Activated CD8-positive, alpha-beta memory T cell treated with anti-CD3 and anti-CD28 coated beads for 24 hours (primary cell): ENCODE data around the gene FBN1.

ENCODE experiments used
- DNase-seq: peaks from one replicate; pipeline ENCODE4 v3.0.0-alpha.2; 2020

FBN1 gene

GRCh38 chr15:48501208-48501607 is 144.3 kb downstream of the FBN1 start:
- DNase-seq = no peak

- no peak for DNase-seq
Observed at GRCh38 chr15:48500595-48500994, 144.9 kb downstream of the FBN1 start.

GRCh38 chr15:48499978-48500377 is 145.5 kb downstream of the FBN1 start:
- no peak for DNase-seq

- DNase-seq = no peak
Observed at GRCh38 chr15:48498828-48499227, 146.7 kb downstream of the FBN1 start.

- DNase-seq = no peak
Observed at GRCh38 chr15:48494631-48495030, 150.9 kb downstream of the FBN1 start.

GRCh38 chr15:48493763-48494225 is 151.7 kb downstream of the FBN1 start:
- DNase-seq = no peak

GRCh38 chr15:48493084-48493762 is 152.3 kb downstream of the FBN1 start:
- no peak for DNase-seq

GRCh38 chr15:48486228-48486627 is 159.3 kb downstream of the FBN1 start:
- no peak for DNase-seq

- no peak for DNase-seq
Observed at GRCh38 chr15:48481802-48482201, 163.7 kb downstream of the FBN1 start.

- no peak for DNase-seq
Observed at GRCh38 chr15:48479751-48480150, 165.8 kb downstream of the FBN1 start.

GRCh38 chr15:48478581-48478980 is 166.9 kb downstream of the FBN1 start:
- no peak for DNase-seq

- DNase-seq = no peak
Observed at GRCh38 chr15:48477795-48478360, 167.6 kb downstream of the FBN1 start.

- no peak for DNase-seq
Observed at GRCh38 chr15:48475600-48476395, 169.7 kb downstream of the FBN1 start.

- DNase-seq = no peak
Observed at GRCh38 chr15:48473667-48474066, 171.8 kb downstream of the FBN1 start.

GRCh38 chr15:48472756-48473155 is 172.8 kb downstream of the FBN1 start:
- no peak for DNase-seq

- no peak for DNase-seq
Observed at GRCh38 chr15:48471073-48471472, 174.4 kb downstream of the FBN1 start.

GRCh38 chr15:48470096-48470495 is 175.4 kb downstream of the FBN1 start:
- DNase-seq = no peak

GRCh38 chr15:48469681-48470080 is 175.8 kb downstream of the FBN1 start:
- DNase-seq = no peak

- DNase-seq = no peak
Observed at GRCh38 chr15:48469271-48469670, 176.2 kb downstream of the FBN1 start.

- no peak for DNase-seq
Observed at GRCh38 chr15:48467801-48468200, 177.7 kb downstream of the FBN1 start.

- DNase-seq = no peak
Observed at GRCh38 chr15:48466820-48467219, 178.7 kb downstream of the FBN1 start.

GRCh38 chr15:48466079-48466478 is 179.4 kb downstream of the FBN1 start:
- no peak for DNase-seq

GRCh38 chr15:48465410-48465809 is 180.1 kb downstream of the FBN1 start:
- DNase-seq = no peak

GRCh38 chr15:48463366-48463880 is 182.1 kb downstream of the FBN1 start:
- DNase-seq = no peak
